K562 (cell line): ENCODE measurements around the gene HSD17B11. TPM values are rescaled to one million over a fixed set of nuclear protein-coding genes. Genes with fewer than 3 reads are reported as not detected.

Experiments used
- ATAC-seq: fragments of 200-7000 bp; cut with Tn5 transposase; 3 replicates; pipeline ENCODE4 v1.9.1; 2020; ENCODE audit warnings: moderate library complexity
- BruUV-seq: library from RNA; stranded (reverse); fragments of 400-500 nt; replicated peaks from 2 replicates; lab custom pipeline; 2021; lab: Mats Ljungman, UMichigan
- CTCF ChIA-PET: fragments of 300-600 bp; formaldehyde crosslinking; extraction: SDS; loops from one replicate; lab custom pipeline; 2021; ENCODE audit warnings: low intra/inter-chr PET ratio; lab: Yijun Ruan, JAX
- POLR2A ChIA-PET: fragments of 300-600, 350-650 bp; sonication (Branson Sonifier 250); formaldehyde crosslinking; extraction: SDS; loops from one replicate; lab custom pipeline; 2021; ENCODE audit warnings: antibody characterized with exemption, inconsistent platforms; lab: Yijun Ruan, JAX
- DNase-seq, 4 experiments: peaks; one replicate each; pipeline versions ENCODE4 v3.0.0 to v3.0.0-alpha.2; 2011 to 2018; ENCODE audit warnings: low spot score in 3 of 4, mixed read lengths in 3 of 4; ENCODE audit errors: extremely low read depth in 1 of 4
- FAIRE-seq: peaks from 2 replicates; lab custom pipeline; 2011; peaks lifted over from hg19 to GRCh38; lab: Jason Lieb, UNC
- H2AFZ ChIP-seq: 2 replicates; pipeline ENCODE4 v1.6.0; 2011; ENCODE audit warnings: low read depth, low read length, control low read depth, inconsistent platforms
- H3K27ac ChIP-seq: fragments of 200-600 bp; 3 replicates; pipeline ENCODE4 v1.8.0; 2011; ENCODE audit warnings: low read depth, mild to moderate bottlenecking, control low read depth, inconsistent platforms, low read length, moderate library complexity, mixed read lengths; ENCODE audit errors: extremely low read depth
- H3K27me3 ChIP-seq, 2 experiments: fragments of 300-600 bp in 1 of 2; 2 replicates in 1 of 2; 3 replicates in 1 of 2; pipeline versions ENCODE4 v1.6.0 to v1.8.0; 2011; ENCODE audit warnings: inconsistent platforms in 2 of 2, low read length in 2 of 2, mild to moderate bottlenecking in 1 of 2, mixed read lengths in 1 of 2, moderate library complexity in 1 of 2; ENCODE audit not compliant: control insufficient read depth in 2 of 2, insufficient read depth in 2 of 2
- H3K36me3 ChIP-seq: fragments of 300-600 bp; 3 replicates; pipeline ENCODE4 v1.8.0; 2011; ENCODE audit warnings: mild to moderate bottlenecking, low read length, inconsistent platforms; ENCODE audit not compliant: control insufficient read depth, insufficient read depth
- H3K4me1 ChIP-seq, 2 experiments: fragments of 200-600 bp in 1 of 2; replicated peaks in 1 of 2; 2 replicates in 1 of 2; 3 replicates in 1 of 2; pipeline versions ENCODE4 v1.5.1 to v1.8.0; 2011; ENCODE audit warnings: inconsistent platforms in 2 of 2, low read length in 2 of 2, mild to moderate bottlenecking in 1 of 2, mixed read lengths in 1 of 2, moderate library complexity in 1 of 2; ENCODE audit not compliant: control insufficient read depth in 2 of 2, insufficient read depth in 2 of 2
- H3K4me2 ChIP-seq: 2 replicates; pipeline ENCODE4 v1.6.1; 2011; ENCODE audit warnings: low read length, control low read depth, inconsistent platforms, mixed read lengths; ENCODE audit not compliant: insufficient read depth
- H3K4me3 ChIP-seq: fragments of 200-600 bp; sonication (generic), shearing (Covaris generic); 2 replicates; pipeline ENCODE4 v1.5.1; 2016; ENCODE audit warnings: control low read depth, inconsistent platforms
- H3K79me2 ChIP-seq: fragments of 200-600 bp; 3 replicates; pipeline ENCODE4 v1.8.0; 2011; ENCODE audit warnings: low read length, inconsistent platforms; ENCODE audit not compliant: control insufficient read depth, insufficient read depth
- H3K9ac ChIP-seq, 2 experiments: 2 replicates each; pipeline versions ENCODE4 v1.6.0 to v1.6.1; 2011; ENCODE audit warnings: low read depth in 2 of 2, low read length in 2 of 2, control low read depth in 1 of 2, inconsistent platforms in 1 of 2, mild to moderate bottlenecking in 1 of 2, mixed read lengths in 1 of 2; ENCODE audit not compliant: insufficient read depth in 1 of 2
- H3K9me1 ChIP-seq: one replicate; pipeline ENCODE4 v1.6.0; 2011; ENCODE audit warnings: inconsistent platforms, mild to moderate bottlenecking, low read length, moderate library complexity; ENCODE audit not compliant: control insufficient read depth, insufficient read depth
- H3K9me3 ChIP-seq: replicated peaks from 2 replicates; pipeline ENCODE4 v1.5.1; 2011; ENCODE audit warnings: low read depth, low read length, inconsistent platforms; ENCODE audit not compliant: control insufficient read depth, insufficient read depth
- H4K20me1 ChIP-seq: replicated peaks from 2 replicates; pipeline ENCODE4 v1.6.1; 2011; ENCODE audit warnings: low read length, inconsistent platforms, mixed read lengths; ENCODE audit not compliant: control insufficient read depth, insufficient read depth
- CEBPB ChIP-seq: fragments of 450-650 bp; IDR thresholded peaks from 2 replicates; pipeline ENCODE4 v1.6.1; 2016; ENCODE audit warnings: missing genetic modification characterization, missing compliant biosample characterization
- HDAC2 ChIP-seq: fragments of 450-650 bp; IDR thresholded peaks from 2 replicates; pipeline ENCODE4 v1.6.1; 2016; ENCODE audit warnings: mild to moderate bottlenecking
- HDAC3 ChIP-seq: fragments of 450-650 bp; IDR thresholded peaks from 2 replicates; pipeline ENCODE4 v1.6.1; 2018; ENCODE audit warnings: borderline replicate concordance, mild to moderate bottlenecking, moderate library complexity; ENCODE audit not compliant: partially characterized antibody
- MED1 ChIP-seq: sonication (generic); formaldehyde crosslinking; IDR thresholded peaks from 2 replicates; pipeline ENCODE4 v1.8.1; 2023; ENCODE audit warnings: missing genetic modification reagents, borderline replicate concordance
- NR4A1 ChIP-seq, 2 experiments: fragments of 250-450 bp in 1 of 2; fragments of 450-650 bp in 1 of 2; sonication (Bioruptor Pico) in 1 of 2; IDR thresholded peaks; 2 replicates each; pipeline versions ENCODE4 v1.4.0 to v1.6.1; 2016 to 2020; ENCODE audit warnings: mild to moderate bottlenecking in 2 of 2, missing compliant biosample characterization in 1 of 2, missing genetic modification characterization in 1 of 2, moderate library complexity in 1 of 2
- POLR2AphosphoS5 ChIP-seq: IDR thresholded peaks from 2 replicates; pipeline ENCODE4 v1.6.1; 2011; ENCODE audit warnings: mild to moderate bottlenecking, low read depth, low read length, moderate library complexity; ENCODE audit not compliant: control insufficient read depth, insufficient read depth
- U2AF2 ChIP-seq: fragments of 200-400 bp; formaldehyde crosslinking; optimal IDR thresholded peaks from 2 replicates; pipeline ENCODE3; 2017; ENCODE audit warnings: low read depth, mild to moderate bottlenecking, low read length
- ZBTB7A ChIP-seq: IDR thresholded peaks from 2 replicates; pipeline ENCODE4 v1.6.1; 2011; ENCODE audit warnings: low read depth, mild to moderate bottlenecking, low read length, moderate library complexity, borderline replicate concordance; ENCODE audit not compliant: control insufficient read depth
- ZFP36 ChIP-seq: fragments of 150-350 bp; IDR thresholded peaks from 2 replicates; pipeline ENCODE4 v1.6.1; 2018; ENCODE audit warnings: low read length, low read depth; ENCODE audit not compliant: partially characterized antibody
- ZNF277 ChIP-seq: fragments of 250-450 bp; sonication (Bioruptor Pico); IDR thresholded peaks from 2 replicates; pipeline ENCODE4 v1.8.0; 2022; ENCODE audit warnings: inconsistent platforms, mild to moderate bottlenecking, moderate library complexity, borderline replicate concordance
- ZNF316 ChIP-seq: fragments of 450-650 bp; IDR thresholded peaks from 2 replicates; pipeline ENCODE4 v1.6.1; 2016
- ZNF518B ChIP-seq: fragments of 250-450 bp; sonication (Bioruptor Pico); IDR thresholded peaks from 2 replicates; pipeline ENCODE4 v1.5.0; 2021; ENCODE audit warnings: mild to moderate bottlenecking, moderate library complexity
- ZNF589 ChIP-seq: fragments of 200-800 bp; sonication (Bioruptor generic); IDR thresholded peaks from 2 replicates; pipeline ENCODE4 v1.6.1; 2016; ENCODE audit warnings: low read depth, missing genetic modification characterization, missing compliant biosample characterization
- ZZZ3 ChIP-seq: fragments of 450-650 bp; IDR thresholded peaks from 2 replicates; pipeline ENCODE4 v1.6.1; 2016; ENCODE audit warnings: antibody characterized with exemption, mild to moderate bottlenecking, moderate library complexity
- WGBS: fragments of 100-300 bp; shearing (Covaris generic); methylation state at CpG from one replicate; pipeline ENCODE4 v1.1.6; 2016; ENCODE audit warnings: low coverage, mixed read lengths; ENCODE audit not compliant: insufficient coverage; ENCODE audit errors: missing lambda C conversion rate; 5-methylcytosine and 5-hydroxymethylcytosine counted together
- in situ Hi-C: fragments of 300-500 bp; cut with MboI; formaldehyde crosslinking; loops from 4 replicates; pipeline ENCODE4 v1.15.0; 2018; ENCODE audit warnings: inconsistent platforms, mixed read lengths
- intact Hi-C: fragments of 100-400 bp; cut with micrococcal nuclease; formaldehyde crosslinking; loops from 2 replicates; pipeline ENCODE4 v1.14.2; 2022
- polyA plus RNA-seq, 8 experiments: library from polyadenylated mRNA; depleted of rRNA in 4 of 8; stranded (reverse) in 5 of 8; unstranded in 3 of 8; fragments of >200 nt; fragmentation: Nextera tagmentation in 2 of 8; fragmentation: Illumina TruSeq in 1 of 8; extraction: Ambion mirVana in 2 of 8; extraction: Trizol in 1 of 8; gene quantifications; 2 replicates each; pipeline versions ENCODE4 v1.2.1 to v1.2.3, GENCODE V29; 2011 to 2014; ENCODE audit warnings: inconsistent platforms in 1 of 8, missing spikeins in 1 of 8
- total RNA-seq, 7 experiments: library from RNA; depleted of rRNA in 6 of 7; stranded (reverse); fragments of >200 nt in 6 of 7; fragmentation: Illumina TruSeq in 2 of 7; extraction: Trizol in 2 of 7; gene quantifications; 2 replicates each; pipeline versions ENCODE4 v1.2.1 to v1.2.3, GENCODE V29; 2011 to 2021; ENCODE audit warnings: low replicate concordance in 1 of 7

HSD17B11 gene
- total and polyA plus RNA-seq, 9 of the 15 experiments (the other 6 are each of a cell fraction or from before 2014, with no cell fraction given) = 26.0 to 108 (median 81.0) TPM

- POLR2A ChIA-PET = interaction anchor here (0.8 to 3.9 kb wide), 7 partner anchors 11 to 915 kb away, joined by 3 to 33 read pairs (median 4); partner anchors contain the start of gene HSD17B11
- peak; percentile 92 for ATAC-seq
- no peak for TF ChIP-seq ZNF277 (CRISPR knock-in tag)
- TF ChIP-seq POLR2AphosphoS5 = peak; percentile 94
- TF ChIP-seq HDAC2 = peak; percentile 93
- no peak for TF ChIP-seq ZNF316
- no peak for TF ChIP-seq U2AF2
- TF ChIP-seq ZNF589 (CRISPR knock-in tag) = no peak
- TF ChIP-seq ZNF518B (CRISPR knock-in tag) = no peak
- TF ChIP-seq ZZZ3 = no peak
- peak; percentile 14; the same call in 1 of the 2 replicates for TF ChIP-seq ZBTB7A
- TF ChIP-seq NR4A1 (CRISPR knock-in tag; IDR thresholded peaks at IDR 0.05) = no peak
- TF ChIP-seq NR4A1 (tag; IDR thresholded peaks at IDR 0.05) = peak; percentile 74
- TF ChIP-seq HDAC3 = no peak
- no peak for TF ChIP-seq CEBPB (tag)
- TF ChIP-seq MED1 (CRISPR knock-in tag) = no peak
- no peak for TF ChIP-seq ZFP36
Measured at GRCh38 chr4:87422104-87423052, 31.4 kb upstream of the HSD17B11 start, which contains the start of gene NUDT9. NUDT9 (plus strand) TSS chr4:87422573; CDS start chr4:87422906, 333 bp downstream.

More at GRCh38 chr4:87422104-87423052, 31.4 kb upstream of the HSD17B11 start, which contains the start of gene NUDT9:
- Histone ChIP-seq H3K79me2 (peaks cover 50% of the 10 kb centered on the region), H3K4me3 (peak within 1 kb of the TSS; percentile 56), H3K36me3 (no peaks in the 10 kb centered on the region), H3K9me3 (no peaks in the 10 kb centered on the region), H3K27ac (peak within 1 kb of the TSS; percentile 87), H2AFZ (peak within 1 kb of the TSS; percentile 99), H3K27me3 (no peaks in the 10 kb centered on the region), H3K9ac (peak within 1 kb of the TSS; percentile 81 to 97), H3K4me2 (peak within 1 kb of the TSS; percentile 88), H3K9me1 (no peaks in the 10 kb centered on the region), H4K20me1 (no peaks in the 10 kb centered on the region), H3K4me1 (peaks cover 4 to 13% of the 10 kb centered on the region in 2 experiments; a peak in 3 of 5 replicates)
- CTCF ChIA-PET = interaction anchor here (1.1 to 2.0 kb wide), 2 partner anchors 47 to 271 kb away, joined by 3 to 10 read pairs; no protein-coding TSS in a partner anchor
- peak; percentile 84 to 96 (median 90) for DNase-seq
- peak; percentile 95 for FAIRE-seq
- intact Hi-C loops = loop anchor here (1.0 kb wide), 2 partner anchors 31 to 47 kb away; partner anchors contain the start of gene HSD17B11
- in situ Hi-C loops = no loop called here
- TSS peak; percentile 95 for BruUV-seq
- under 1% methylated on average over 54 of the region's 58 CpGs for WGBS
